ENCODE data around the gene CCDC190. TPM values are rescaled to one million over a fixed set of nuclear protein-coding genes. Genes with fewer than 3 reads are reported as not detected.
"Not testable (repeated sequence)": the region's sequence is repeated elsewhere in the genome, so short reads cannot be mapped to it uniquely, and the experiment has no call there.

CCDC190 gene
- total RNA-seq, 3 donors from 2014 or later = not detected

DNA sequence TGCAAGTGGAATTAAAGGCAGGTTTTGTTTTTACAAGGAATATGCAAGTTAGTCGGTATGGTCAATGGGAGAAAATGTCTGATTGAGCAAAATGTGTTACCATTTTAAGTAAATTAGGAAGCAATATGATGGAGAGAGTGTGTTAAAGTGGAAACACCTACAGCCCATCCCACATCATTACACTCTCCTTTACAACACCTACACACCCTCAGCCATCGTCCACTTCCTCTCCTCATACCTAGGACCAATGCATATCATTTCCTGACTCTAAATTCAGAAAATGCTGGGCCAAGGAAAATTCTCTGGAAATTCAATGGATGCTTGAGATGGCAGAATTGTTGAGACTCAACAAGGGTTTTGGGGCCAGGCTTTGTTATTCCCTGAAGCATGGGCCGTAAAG lies 16.4 kb upstream of the CCDC190 start:
- H3K27ac ChIP-seq = no peak overlapping the region
- H3K27me3 ChIP-seq = peaks cover 0 to 4% of the 10 kb centered on the region in 2 donors
- no peaks in the 10 kb centered on the region for H3K36me3 ChIP-seq
- no peak for TF ChIP-seq POLR2A (IDR thresholded peaks at IDR 0.05)
- no peak for TF ChIP-seq POLR2AphosphoS5 (IDR thresholded peaks at IDR 0.05)
- TF ChIP-seq, protein P1, sequence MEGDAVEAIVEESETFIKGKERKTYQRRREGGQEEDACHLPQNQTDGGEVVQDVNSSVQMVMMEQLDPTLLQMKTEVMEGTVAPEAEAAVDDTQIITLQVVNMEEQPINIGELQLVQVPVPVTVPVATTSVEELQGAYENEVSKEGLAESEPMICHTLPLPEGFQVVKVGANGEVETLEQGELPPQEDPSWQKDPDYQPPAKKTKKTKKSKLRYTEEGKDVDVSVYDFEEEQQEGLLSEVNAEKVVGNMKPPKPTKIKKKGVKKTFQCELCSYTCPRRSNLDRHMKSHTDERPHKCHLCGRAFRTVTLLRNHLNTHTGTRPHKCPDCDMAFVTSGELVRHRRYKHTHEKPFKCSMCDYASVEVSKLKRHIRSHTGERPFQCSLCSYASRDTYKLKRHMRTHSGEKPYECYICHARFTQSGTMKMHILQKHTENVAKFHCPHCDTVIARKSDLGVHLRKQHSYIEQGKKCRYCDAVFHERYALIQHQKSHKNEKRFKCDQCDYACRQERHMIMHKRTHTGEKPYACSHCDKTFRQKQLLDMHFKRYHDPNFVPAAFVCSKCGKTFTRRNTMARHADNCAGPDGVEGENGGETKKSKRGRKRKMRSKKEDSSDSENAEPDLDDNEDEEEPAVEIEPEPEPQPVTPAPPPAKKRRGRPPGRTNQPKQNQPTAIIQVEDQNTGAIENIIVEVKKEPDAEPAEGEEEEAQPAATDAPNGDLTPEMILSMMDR (IDR thresholded peaks at IDR 0.05) = no peak
- DNase-seq (ENCODE audit: low spot score in 2 of 2) = no peak
- no peaks in the 10 kb centered on the region for H3K9me3 ChIP-seq
- H3K4me3 ChIP-seq = no peak overlapping the region
- H3K4me1 ChIP-seq = no peaks in the 10 kb centered on the region
- intact Hi-C loops (cut with DNase I; ENCODE audit: low total_unique reads) = no loop called here

DNA sequence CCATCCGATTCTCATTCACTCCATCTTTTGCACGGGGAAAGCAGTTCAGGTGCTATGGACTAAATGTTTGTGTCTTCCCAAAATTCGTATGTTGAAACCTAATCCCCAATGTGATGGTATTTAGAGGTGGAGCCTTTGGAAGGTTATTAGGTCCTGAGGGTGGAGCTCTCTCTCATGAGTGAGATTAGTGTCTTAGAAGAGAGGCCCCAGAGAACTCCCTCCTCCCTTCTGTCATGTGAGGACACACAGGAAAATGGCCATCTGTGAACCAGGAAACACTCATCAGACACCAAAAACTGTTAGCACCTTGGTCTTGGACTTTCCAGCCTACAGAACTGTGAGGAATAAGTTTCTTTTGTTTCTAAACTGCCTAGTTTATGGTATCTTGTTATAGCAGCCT lies 15.8 kb upstream of the CCDC190 start:
- intact Hi-C loops (cut with DNase I; ENCODE audit: low total_unique reads) = no loop called here
- Histone ChIP-seq H3K36me3 (no peaks in the 10 kb centered on the region), H3K4me1 (no peaks in the 10 kb centered on the region), H3K27ac (no peak overlapping the region), H3K9me3 (no peaks in the 10 kb centered on the region), H3K4me3 (no peak overlapping the region), H3K27me3 (peaks cover 0 to 4% of the 10 kb centered on the region in 2 donors)
- TF ChIP-seq POLR2AphosphoS5 (IDR thresholded peaks at IDR 0.05) (no peak), POLR2A (IDR thresholded peaks at IDR 0.05) (no peak)
- TF ChIP-seq, protein P1 (IDR thresholded peaks at IDR 0.05) = no peak
- no peak for DNase-seq (ENCODE audit: low spot score in 2 of 2)

DNA sequence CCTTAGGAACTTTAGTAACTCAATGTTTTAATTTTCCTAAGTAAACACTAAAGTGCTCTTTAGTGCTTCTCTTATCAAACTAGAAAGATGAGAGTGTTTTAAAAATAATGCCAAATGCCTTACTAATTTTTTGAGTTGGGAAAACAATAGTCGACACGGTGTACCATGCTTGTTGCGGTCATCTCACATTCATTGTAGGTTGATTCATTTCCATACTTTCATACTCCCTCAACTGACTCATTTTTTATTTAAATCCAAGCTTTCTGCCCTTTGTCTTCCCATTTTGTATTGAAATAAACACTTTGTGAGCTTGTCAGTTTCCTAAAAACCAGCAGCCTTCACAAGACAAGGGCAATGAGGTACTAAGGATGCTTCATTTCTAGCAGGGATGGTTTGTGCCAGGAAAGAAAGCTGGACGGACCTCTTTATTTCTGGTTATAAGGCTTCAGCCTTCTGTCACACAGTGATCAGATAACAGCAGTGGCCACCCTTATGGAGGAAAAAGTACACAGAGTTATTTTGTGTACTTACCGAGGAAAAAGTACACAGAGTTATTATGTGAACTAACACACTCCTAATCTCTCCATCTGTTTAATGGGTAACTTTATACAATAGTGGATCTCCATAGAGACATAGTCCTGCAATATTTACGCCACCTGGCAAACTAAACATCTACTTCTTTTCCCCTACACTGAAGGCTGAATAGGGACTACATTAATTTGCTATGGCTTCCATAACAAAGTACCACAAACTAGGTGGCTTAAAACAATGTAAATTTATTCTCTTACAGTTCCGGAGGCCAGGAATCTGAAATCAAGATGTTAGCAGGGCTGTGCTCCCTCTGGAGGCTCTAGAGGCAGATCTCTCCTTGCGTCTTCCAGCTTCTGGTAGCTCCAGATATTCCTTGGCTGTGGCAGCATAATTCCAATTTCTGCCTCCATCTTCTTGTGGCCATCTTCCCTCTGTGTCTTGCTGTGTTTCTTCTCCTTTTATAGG lies 13.0 kb upstream of the CCDC190 start:
- H3K9me3 ChIP-seq = no peaks in the 10 kb centered on the region
- no peak for DNase-seq (ENCODE audit: low spot score in 2 of 2)
- no peak overlapping the region for H3K27ac ChIP-seq
- H3K27me3 ChIP-seq = peaks cover 0 to 4% of the 10 kb centered on the region in 2 donors
- no peaks in the 10 kb centered on the region for H3K4me1 ChIP-seq
- no peak overlapping the region for H3K4me3 ChIP-seq
- intact Hi-C loops (cut with DNase I; ENCODE audit: low total_unique reads) = no loop called here
- TF ChIP-seq POLR2A (IDR thresholded peaks at IDR 0.05) = no peak
- H3K36me3 ChIP-seq = no peaks in the 10 kb centered on the region

DNA sequence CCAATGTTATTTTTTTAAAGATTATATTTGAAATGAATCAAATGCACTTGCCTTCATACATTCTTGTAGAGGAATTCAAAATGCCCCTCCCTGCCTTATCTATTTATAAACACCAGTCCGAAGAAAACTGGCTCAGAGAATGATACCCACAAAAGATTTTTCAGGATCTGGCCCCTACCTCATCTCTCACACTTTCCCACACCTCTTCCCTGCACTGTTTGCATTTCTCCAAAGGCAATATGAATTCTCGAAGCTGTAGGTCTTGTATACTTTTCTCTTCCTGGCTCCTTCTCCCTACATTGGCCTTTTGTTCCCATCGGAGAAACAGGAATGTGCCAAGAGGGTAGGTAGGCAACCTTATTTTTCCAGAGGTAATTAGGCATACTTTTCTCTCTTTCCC lies 12.0 kb upstream of the CCDC190 start:
- TF ChIP-seq POLR2A (IDR thresholded peaks at IDR 0.05) (no peak), POLR2AphosphoS5 (IDR thresholded peaks at IDR 0.05) (no peak)
- TF ChIP-seq, protein P1 (IDR thresholded peaks at IDR 0.05) = no peak
- no peak for DNase-seq (ENCODE audit: low spot score in 2 of 2)
- no peak overlapping the region for H3K27ac ChIP-seq
- intact Hi-C loops (cut with DNase I; ENCODE audit: low total_unique reads) = no loop called here
- H3K4me3 ChIP-seq = no peak overlapping the region
- H3K27me3 ChIP-seq = peaks cover 0 to 4% of the 10 kb centered on the region in 2 donors
- no peaks in the 10 kb centered on the region for H3K4me1 ChIP-seq
- H3K9me3 ChIP-seq = no peaks in the 10 kb centered on the region
- no peaks in the 10 kb centered on the region for H3K36me3 ChIP-seq

DNA sequence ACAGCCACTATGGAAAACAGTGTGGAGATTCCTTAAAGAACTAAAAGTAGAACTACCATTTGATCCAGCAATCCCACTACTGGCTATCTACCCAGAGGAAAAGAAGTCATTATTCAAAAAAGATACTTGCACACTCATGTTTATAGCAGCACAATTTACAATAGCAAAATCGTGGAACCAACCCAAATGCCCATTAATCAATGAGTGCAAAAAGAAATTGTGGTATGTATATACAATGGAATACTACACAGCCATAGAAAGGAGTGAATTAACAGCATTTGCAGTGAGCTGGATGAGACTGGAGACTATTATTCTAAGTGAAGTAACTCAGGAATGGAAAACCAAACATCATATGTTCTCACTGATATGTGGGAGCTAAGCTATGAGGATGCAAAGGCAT lies 10.4 kb upstream of the CCDC190 start:
- H3K36me3 ChIP-seq; intact Hi-C loops (cut with DNase I; ENCODE audit: low total_unique reads); H3K27ac ChIP-seq; H3K4me3 ChIP-seq; H3K27me3 ChIP-seq; H3K9me3 ChIP-seq; DNase-seq (ENCODE audit: low spot score in 2 of 2); H3K4me1 ChIP-seq: not testable (repeated sequence)

DNA sequence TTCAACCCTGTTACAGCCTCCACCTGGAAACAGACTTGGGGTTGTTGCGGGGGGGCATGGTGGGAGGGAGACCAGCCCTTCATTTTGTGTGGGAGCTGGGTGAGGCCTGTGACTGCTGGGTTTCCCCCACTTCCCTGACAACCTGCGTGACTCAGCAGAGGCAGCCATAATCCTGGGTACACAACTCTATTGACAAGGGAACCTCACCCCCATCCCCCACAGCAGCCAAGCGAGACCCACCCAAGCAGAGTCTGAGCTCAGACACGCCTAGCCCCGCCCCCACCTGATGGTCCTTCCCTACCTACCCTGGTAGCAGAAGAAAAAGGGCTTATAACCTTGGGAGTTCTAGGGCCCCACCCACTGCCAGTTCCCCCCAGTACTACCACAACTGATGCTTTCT lies 8.0 kb upstream of the CCDC190 start:
- DNase-seq (ENCODE audit: low spot score in 2 of 2) = no peak

More for the DNA sequence above, 8.0 kb upstream of the CCDC190 start:
- TF ChIP-seq, protein P1 (IDR thresholded peaks at IDR 0.05) = no peak
- TF ChIP-seq POLR2A (IDR thresholded peaks at IDR 0.05) = no peak
- TF ChIP-seq POLR2AphosphoS5 (IDR thresholded peaks at IDR 0.05) = no peak
- Histone ChIP-seq H3K4me1 (no peaks in the 10 kb centered on the region), H3K27me3 (no peaks in the 10 kb centered on the region), H3K4me3 (no peak overlapping the region), H3K27ac (no peak overlapping the region), H3K9me3 (no peaks in the 10 kb centered on the region), H3K36me3 (no peaks in the 10 kb centered on the region)
- intact Hi-C loops (cut with DNase I; ENCODE audit: low total_unique reads) = no loop called here

Measured in breast epithelium (tissue), 4 donors.